ENCODE data around the gene PRKG1. TPM values are rescaled to one million over a fixed set of nuclear protein-coding genes. Genes with fewer than 3 reads are reported as not detected.

PRKG1 gene
- total RNA-seq, 1 experiment from 2014 or later = 10.4 TPM

DNA sequence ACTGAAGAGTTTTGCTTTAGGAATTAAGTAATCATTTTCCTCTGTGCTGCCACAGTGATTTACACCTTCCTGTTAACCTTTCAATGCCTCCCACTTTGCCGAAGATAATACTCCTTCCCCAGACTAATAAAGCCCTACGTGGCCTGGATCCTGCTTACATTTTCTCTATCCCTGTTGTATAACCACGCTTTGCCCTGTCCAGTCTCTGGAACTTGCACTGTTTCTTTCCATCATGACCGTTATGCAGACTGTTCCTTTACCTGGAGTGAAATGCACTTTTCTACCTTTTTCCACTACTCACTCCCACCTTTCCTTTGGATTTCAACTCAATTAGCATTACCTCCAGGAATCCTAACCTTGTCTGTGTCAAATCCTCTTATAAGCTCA lies 154.4 kb downstream of the PRKG1 start:
- H3K4me1 ChIP-seq (ENCODE audit: insufficient read depth, low read length) = peaks cover 7% of the 10 kb centered on the region; the same call in 1 of the 2 replicates
- no peaks in the 10 kb centered on the region for H3K27me3 ChIP-seq (ENCODE audit: insufficient read depth, low read length)
- Mint-ChIP-seq H3K4me1 (peaks cover 13 to 18% of the 10 kb centered on the region in 2 experiments), H3K27me3 (ENCODE audit: low read depth) (no peaks in the 10 kb centered on the region; the same call in 1 of the 2 replicates), H3K4me3 (no peak overlapping the region), H3K9me3 (no peaks in the 10 kb centered on the region), H3K27ac (no peak overlapping the region), H3K36me3 (ENCODE audit: insufficient read depth in 1 of 3, low read depth in 3 of 3) (no peaks in the 10 kb centered on the region)
- no peak overlapping the region for H2BK20ac ChIP-seq (ENCODE audit: low read depth, low read length, poor library complexity, severe bottlenecking)
- H3K79me1 ChIP-seq (ENCODE audit: insufficient read depth, low read depth, low read length, poor library complexity, severe bottlenecking) = no peaks in the 10 kb centered on the region
- no peaks in the 10 kb centered on the region for H3K79me2 ChIP-seq (ENCODE audit: insufficient read depth, low read length)
- no peaks in the 10 kb centered on the region for H3K9me3 ChIP-seq (ENCODE audit: control insufficient read depth, low read depth, low read length)
- H3K18ac ChIP-seq (ENCODE audit: insufficient read length, low read depth, low read length) = no peak overlapping the region
- no peak for DNase-seq
- no peak overlapping the region for H3K4ac ChIP-seq (ENCODE audit: low read depth, low read length)
- no peak overlapping the region for H3T11ph ChIP-seq (ENCODE audit: low read length)
- H2AK5ac ChIP-seq (ENCODE audit: insufficient read length, low read length) = no peak overlapping the region
- no peak overlapping the region for H3K4me2 ChIP-seq (ENCODE audit: insufficient read depth, insufficient read length, low read length)
- no peak overlapping the region for H3K14ac ChIP-seq (ENCODE audit: insufficient read depth, low read length)
- H4K91ac ChIP-seq (ENCODE audit: insufficient read length, low read depth, low read length) = no peak overlapping the region
- H4K8ac ChIP-seq (replicated peaks; ENCODE audit: insufficient read length, low read depth, low read length) = no peak overlapping the region
- no peak overlapping the region for H4K5ac ChIP-seq (ENCODE audit: insufficient read length, low read depth, low read length)
- no peak overlapping the region for H3K23ac ChIP-seq (ENCODE audit: insufficient read length, low read depth, low read length)
- no peak overlapping the region for H2BK120ac ChIP-seq (ENCODE audit: low read depth, low read length, poor library complexity, severe bottlenecking)
- no peak overlapping the region for H2AFZ ChIP-seq (ENCODE audit: low read length)
- H2BK5ac ChIP-seq (ENCODE audit: insufficient read length, low read length) = no peak overlapping the region
- H2BK12ac ChIP-seq (ENCODE audit: insufficient read length, low read depth, low read length) = no peak overlapping the region
- H3K9ac ChIP-seq (ENCODE audit: extremely low read depth, insufficient read length, low read length) = no peak overlapping the region
- H3K56ac ChIP-seq (ENCODE audit: insufficient read length, low read depth, low read length) = no peak overlapping the region
- no CpG with 5 or more reads among the region's 4 CpGs for WGBS (ENCODE audit: extremely low coverage, insufficient read length, low lambda C conversion rate)
- TF ChIP-seq, protein P1, sequence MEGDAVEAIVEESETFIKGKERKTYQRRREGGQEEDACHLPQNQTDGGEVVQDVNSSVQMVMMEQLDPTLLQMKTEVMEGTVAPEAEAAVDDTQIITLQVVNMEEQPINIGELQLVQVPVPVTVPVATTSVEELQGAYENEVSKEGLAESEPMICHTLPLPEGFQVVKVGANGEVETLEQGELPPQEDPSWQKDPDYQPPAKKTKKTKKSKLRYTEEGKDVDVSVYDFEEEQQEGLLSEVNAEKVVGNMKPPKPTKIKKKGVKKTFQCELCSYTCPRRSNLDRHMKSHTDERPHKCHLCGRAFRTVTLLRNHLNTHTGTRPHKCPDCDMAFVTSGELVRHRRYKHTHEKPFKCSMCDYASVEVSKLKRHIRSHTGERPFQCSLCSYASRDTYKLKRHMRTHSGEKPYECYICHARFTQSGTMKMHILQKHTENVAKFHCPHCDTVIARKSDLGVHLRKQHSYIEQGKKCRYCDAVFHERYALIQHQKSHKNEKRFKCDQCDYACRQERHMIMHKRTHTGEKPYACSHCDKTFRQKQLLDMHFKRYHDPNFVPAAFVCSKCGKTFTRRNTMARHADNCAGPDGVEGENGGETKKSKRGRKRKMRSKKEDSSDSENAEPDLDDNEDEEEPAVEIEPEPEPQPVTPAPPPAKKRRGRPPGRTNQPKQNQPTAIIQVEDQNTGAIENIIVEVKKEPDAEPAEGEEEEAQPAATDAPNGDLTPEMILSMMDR (conservative IDR thresholded peaks at IDR 0.05) = no peak
- no peaks in the 10 kb centered on the region for H4K20me1 ChIP-seq (ENCODE audit: control insufficient read depth, insufficient read depth, insufficient read length)
- H3K23me2 ChIP-seq (ENCODE audit: insufficient read length, low read depth, low read length, poor library complexity, severe bottlenecking) = no peaks in the 10 kb centered on the region
- no peak overlapping the region for H2BK15ac ChIP-seq (ENCODE audit: low read depth, low read length)
- H3K27ac ChIP-seq (ENCODE audit: insufficient read length, low read depth, low read length) = no peak overlapping the region

All from H9 (cell line).